Memory B cell (primary cell): Measurements from ENCODE around the gene IMP4.

Experiments used
- ATAC-seq: fragments of 150-1000 bp; cut with Tn5 transposase; 2 replicates; pipeline ENCODE4 v1.10.0; 2021; ENCODE audit warnings: low read depth, mild to moderate bottlenecking, moderate library complexity
- DNase-seq, 2 donors: peaks; one replicate each; pipeline ENCODE4 v3.0.0; 2022; ENCODE audit warnings: low spot score in 2 of 2
- H3K27ac Mint-ChIP-seq: one replicate; pipeline ENCODE4 v1.8.0; 2022; ENCODE audit warnings: mild to moderate bottlenecking, moderate library complexity, mixed read lengths
- H3K27me3 Mint-ChIP-seq: one replicate; pipeline ENCODE4 v1.8.0; 2022; ENCODE audit warnings: mixed read lengths
- H3K36me3 Mint-ChIP-seq: one replicate; pipeline ENCODE4 v1.8.0; 2022; ENCODE audit warnings: mild to moderate bottlenecking, mixed read lengths
- H3K4me1 Mint-ChIP-seq: one replicate; pipeline ENCODE4 v1.8.0; 2022; ENCODE audit warnings: mixed read lengths
- H3K4me3 Mint-ChIP-seq: one replicate; pipeline ENCODE4 v1.8.0; 2022; ENCODE audit warnings: mild to moderate bottlenecking, moderate library complexity, mixed read lengths
- H3K9me3 Mint-ChIP-seq: one replicate; pipeline ENCODE4 v1.8.0; 2022; ENCODE audit warnings: mixed read lengths

The IMP4 gene

GRCh38 chr2:130342020-130342532 is 621 bp upstream of the IMP4 start:
- H3K36me3 Mint-ChIP-seq = peaks cover 32% of the 10 kb centered on the region
- H3K4me3 Mint-ChIP-seq = peak overlapping the region; percentile 100
- H3K27ac Mint-ChIP-seq = peak overlapping the region; percentile 99
- H3K9me3 Mint-ChIP-seq = no peaks in the 10 kb centered on the region
- peaks cover 27% of the 10 kb centered on the region for H3K4me1 Mint-ChIP-seq
- ATAC-seq (peak; percentile 72), DNase-seq (peak; percentile 80 to 85)
- no peaks in the 10 kb centered on the region for H3K27me3 Mint-ChIP-seq

- ATAC-seq (no peak), DNase-seq (no peak)
- peaks cover 34% of the 10 kb centered on the region for H3K4me1 Mint-ChIP-seq
- peaks cover 40% of the 10 kb centered on the region for H3K36me3 Mint-ChIP-seq
- H3K27me3 Mint-ChIP-seq = no peaks in the 10 kb centered on the region
- no peaks in the 10 kb centered on the region for H3K9me3 Mint-ChIP-seq
- no peak overlapping the region for H3K4me3 Mint-ChIP-seq
- no peak overlapping the region for H3K27ac Mint-ChIP-seq
Observed at GRCh38 chr2:130344578-130344977, 1.9 kb downstream of the IMP4 start.

DNA sequence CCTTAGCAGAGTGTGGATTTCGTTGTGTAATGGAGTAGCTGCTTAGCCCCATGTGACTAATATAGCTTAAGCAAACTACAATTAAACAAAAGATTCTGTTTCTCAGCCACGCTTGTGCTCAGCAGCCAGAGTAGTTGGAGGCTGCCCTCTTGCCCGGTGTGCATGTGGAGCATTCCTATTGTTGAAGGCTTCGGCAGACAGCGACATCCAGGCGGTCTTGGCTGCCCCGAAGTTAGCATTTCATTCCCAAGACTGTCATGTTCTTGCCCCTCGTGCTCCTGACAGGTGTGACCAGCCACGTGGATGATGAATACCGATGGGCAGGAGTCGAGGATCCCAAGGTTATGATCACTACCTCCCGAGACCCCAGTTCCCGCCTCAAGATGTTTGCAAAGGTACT is 2.4 kb downstream of the IMP4 start:
- H3K36me3 Mint-ChIP-seq = peaks cover 35% of the 10 kb centered on the region
- no peak for DNase-seq
- ATAC-seq = no peak
- H3K4me1 Mint-ChIP-seq = peaks cover 34% of the 10 kb centered on the region
- no peak overlapping the region for H3K27ac Mint-ChIP-seq
- H3K4me3 Mint-ChIP-seq = no peak overlapping the region
- no peaks in the 10 kb centered on the region for H3K27me3 Mint-ChIP-seq
- H3K9me3 Mint-ChIP-seq = no peaks in the 10 kb centered on the region

- Mint-ChIP-seq H3K4me1 (peaks cover 30% of the 10 kb centered on the region), H3K27ac (no peak overlapping the region), H3K27me3 (no peaks in the 10 kb centered on the region), H3K4me3 (no peak overlapping the region), H3K9me3 (no peaks in the 10 kb centered on the region), H3K36me3 (peaks cover 30% of the 10 kb centered on the region)
- ATAC-seq (no peak), DNase-seq (no peak)
Observed at GRCh38 chr2:130345611-130346010, 2.9 kb downstream of the IMP4 start.

DNA sequence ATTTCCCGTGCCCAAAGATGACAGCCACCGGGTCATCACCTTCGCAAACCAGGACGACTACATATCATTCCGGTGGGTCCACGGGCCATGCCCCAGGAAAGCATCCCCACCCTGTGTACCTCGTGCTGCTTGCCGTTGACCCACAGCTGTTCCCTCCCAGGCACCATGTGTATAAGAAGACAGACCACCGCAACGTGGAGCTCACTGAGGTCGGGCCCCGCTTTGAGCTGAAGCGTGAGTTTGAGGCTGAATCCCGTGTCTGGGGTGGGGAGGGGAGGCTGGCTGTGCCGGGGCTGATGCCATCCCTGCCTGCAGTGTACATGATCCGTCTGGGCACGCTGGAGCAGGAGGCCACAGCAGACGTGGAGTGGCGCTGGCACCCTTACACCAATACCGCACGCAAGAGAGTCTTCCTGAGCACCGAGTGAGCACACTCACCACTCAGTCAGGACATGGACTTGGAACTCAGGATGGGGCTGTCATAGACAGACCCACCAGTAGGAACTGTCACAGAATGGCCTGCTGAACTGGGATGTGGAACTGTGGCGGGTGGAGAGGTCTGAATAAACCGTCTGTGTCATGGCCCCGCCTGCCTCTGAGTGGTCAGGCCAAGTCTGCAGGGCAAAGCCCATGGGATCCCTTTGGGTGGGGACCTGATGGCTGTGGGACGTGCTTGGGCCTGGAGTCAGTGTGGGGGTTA is 3.5 kb downstream of the IMP4 start:
- Mint-ChIP-seq H3K4me3 (no peak overlapping the region), H3K9me3 (no peaks in the 10 kb centered on the region), H3K27ac (no peak overlapping the region), H3K4me1 (peaks cover 27% of the 10 kb centered on the region), H3K27me3 (no peaks in the 10 kb centered on the region), H3K36me3 (peaks cover 30% of the 10 kb centered on the region)
- DNase-seq (no peak), ATAC-seq (no peak)

DNA sequence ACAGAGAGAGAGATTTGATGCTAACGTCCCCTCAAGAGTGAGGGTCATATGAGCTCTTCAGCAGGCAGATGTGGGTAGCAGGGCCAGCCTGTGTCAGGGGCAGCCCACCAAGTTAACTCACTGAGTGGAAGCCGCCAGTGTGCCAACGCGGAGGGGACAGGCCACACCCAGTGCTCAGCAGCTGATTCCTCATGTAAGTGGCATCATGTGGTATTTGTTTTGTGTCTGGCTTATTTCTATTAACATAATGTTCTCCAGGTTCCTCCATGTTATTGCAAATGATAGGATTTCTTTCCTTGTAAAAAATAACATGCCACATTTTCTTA is 4.0 kb downstream of the IMP4 start:
- no peak for DNase-seq

DNA sequence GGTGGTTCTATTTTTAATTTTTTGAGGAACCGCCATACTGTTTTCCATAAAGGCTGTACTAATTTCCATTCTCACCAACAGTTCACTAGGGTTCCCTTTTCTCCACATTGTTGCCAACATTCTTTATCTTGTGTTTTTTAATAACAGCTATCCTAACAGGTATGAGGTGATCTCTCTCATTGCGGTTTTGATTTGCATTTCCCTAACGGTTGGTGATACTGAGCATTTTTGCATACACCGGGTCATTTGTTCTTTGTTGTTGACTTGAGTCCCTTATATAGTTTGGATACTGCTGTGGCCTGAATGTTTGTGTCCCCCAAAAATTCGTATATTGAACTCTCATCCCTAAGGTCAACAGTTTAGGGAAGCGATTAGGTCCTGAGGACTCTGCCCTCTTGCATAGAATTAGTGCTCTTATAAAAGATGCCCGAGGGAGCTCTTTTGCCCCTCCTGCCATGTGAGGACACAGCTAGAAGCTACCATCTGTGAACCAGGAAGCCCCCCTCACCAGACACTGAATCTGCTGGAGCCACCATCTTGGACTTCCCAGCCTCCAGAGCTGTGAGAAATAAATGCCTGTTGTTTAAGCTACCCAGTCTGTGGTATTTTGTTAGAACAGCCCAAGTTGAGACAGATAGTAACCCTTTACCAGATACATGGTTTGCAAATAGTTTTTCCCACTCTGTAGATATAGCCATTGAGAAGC is 4.7 kb downstream of the IMP4 start:
- Mint-ChIP-seq H3K4me1 (peaks cover 31% of the 10 kb centered on the region), H3K27ac (peak overlapping the region; percentile 28), H3K4me3 (peak overlapping the region; percentile 18), H3K27me3 (no peaks in the 10 kb centered on the region), H3K36me3 (peaks cover 30% of the 10 kb centered on the region), H3K9me3 (no peaks in the 10 kb centered on the region)
- ATAC-seq (no peak), DNase-seq (no peak)

More for the DNA sequence above, 4.0 kb downstream of the IMP4 start:
- no peak overlapping the region for H3K27ac Mint-ChIP-seq
- ATAC-seq = no peak
- H3K27me3 Mint-ChIP-seq = no peaks in the 10 kb centered on the region
- H3K9me3 Mint-ChIP-seq = no peaks in the 10 kb centered on the region
- peaks cover 30% of the 10 kb centered on the region for H3K36me3 Mint-ChIP-seq
- H3K4me1 Mint-ChIP-seq = peaks cover 27% of the 10 kb centered on the region
- H3K4me3 Mint-ChIP-seq = no peak overlapping the region

GRCh38 chr2:130349174-130349573 is 6.5 kb downstream of the IMP4 start:
- Mint-ChIP-seq H3K4me3 (no peak overlapping the region), H3K9me3 (no peaks in the 10 kb centered on the region), H3K27me3 (no peaks in the 10 kb centered on the region), H3K36me3 (peaks cover 28% of the 10 kb centered on the region), H3K27ac (no peak overlapping the region), H3K4me1 (peaks cover 35% of the 10 kb centered on the region)
- DNase-seq (no peak), ATAC-seq (no peak)

GRCh38 chr2:130351711-130352110 is 9.0 kb downstream of the IMP4 start:
- Mint-ChIP-seq H3K27ac (peak overlapping the region; percentile 24), H3K4me3 (peak overlapping the region; percentile 73), H3K4me1 (peaks cover 35% of the 10 kb centered on the region), H3K27me3 (no peaks in the 10 kb centered on the region), H3K36me3 (peaks cover 14% of the 10 kb centered on the region), H3K9me3 (no peaks in the 10 kb centered on the region)
- ATAC-seq (no peak), DNase-seq (no peak)

- Mint-ChIP-seq H3K9me3 (no peaks in the 10 kb centered on the region), H3K4me1 (peaks cover 31% of the 10 kb centered on the region), H3K27ac (peak overlapping the region; percentile 24), H3K4me3 (peak overlapping the region; percentile 73), H3K36me3 (peaks cover 10% of the 10 kb centered on the region), H3K27me3 (no peaks in the 10 kb centered on the region)
- no peak for DNase-seq
- ATAC-seq = no peak
Observed at GRCh38 chr2:130352237-130352636, 9.5 kb downstream of the IMP4 start.

- Mint-ChIP-seq H3K4me1 (peaks cover 25% of the 10 kb centered on the region), H3K27ac (no peak overlapping the region), H3K4me3 (no peak overlapping the region), H3K9me3 (no peaks in the 10 kb centered on the region), H3K36me3 (peaks cover under 1% of the 10 kb centered on the region), H3K27me3 (no peaks in the 10 kb centered on the region)
- ATAC-seq (no peak), DNase-seq (no peak)
Observed at GRCh38 chr2:130353291-130354138, 10.8 kb downstream of the IMP4 start.

GRCh38 chr2:130354139-130354428 is 11.4 kb downstream of the IMP4 start:
- H3K27me3 Mint-ChIP-seq = no peaks in the 10 kb centered on the region
- H3K9me3 Mint-ChIP-seq = no peaks in the 10 kb centered on the region
- no peak for DNase-seq
- H3K4me3 Mint-ChIP-seq = no peak overlapping the region
- ATAC-seq = no peak
- no peaks in the 10 kb centered on the region for H3K36me3 Mint-ChIP-seq
- H3K4me1 Mint-ChIP-seq = peaks cover 25% of the 10 kb centered on the region
- H3K27ac Mint-ChIP-seq = no peak overlapping the region

GRCh38 chr2:130355172-130355577 is 12.5 kb downstream of the IMP4 start:
- Mint-ChIP-seq H3K4me1 (peaks cover 25% of the 10 kb centered on the region), H3K36me3 (no peaks in the 10 kb centered on the region), H3K27me3 (no peaks in the 10 kb centered on the region), H3K4me3 (peak overlapping the region; percentile 86), H3K9me3 (no peaks in the 10 kb centered on the region), H3K27ac (no peak overlapping the region)
- DNase-seq = no peak
- no peak for ATAC-seq
